ENCODE results near the gene SEMA3A.

DNA sequence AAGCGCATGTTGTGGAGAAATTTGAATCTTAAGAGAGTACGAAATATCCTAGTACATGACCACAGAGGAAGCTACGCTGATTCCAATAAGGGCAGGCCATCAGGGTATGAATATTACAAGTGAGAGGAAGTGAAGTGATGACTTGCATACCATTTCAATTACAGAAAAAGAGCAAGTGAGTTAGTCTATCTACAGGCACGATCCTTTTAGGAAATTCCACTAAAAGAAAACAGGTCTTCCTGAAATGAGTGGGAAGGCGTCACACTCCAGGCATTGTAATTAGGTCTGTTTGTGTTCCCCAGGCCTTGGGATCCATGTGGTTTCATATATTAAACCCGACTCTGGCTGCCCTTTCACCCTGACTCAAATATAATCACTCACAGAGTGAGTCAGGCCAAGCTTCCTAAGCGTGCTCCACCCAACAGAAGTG is 152.5 kb downstream of the SEMA3A start:
- TF ChIP-seq, protein P1, sequence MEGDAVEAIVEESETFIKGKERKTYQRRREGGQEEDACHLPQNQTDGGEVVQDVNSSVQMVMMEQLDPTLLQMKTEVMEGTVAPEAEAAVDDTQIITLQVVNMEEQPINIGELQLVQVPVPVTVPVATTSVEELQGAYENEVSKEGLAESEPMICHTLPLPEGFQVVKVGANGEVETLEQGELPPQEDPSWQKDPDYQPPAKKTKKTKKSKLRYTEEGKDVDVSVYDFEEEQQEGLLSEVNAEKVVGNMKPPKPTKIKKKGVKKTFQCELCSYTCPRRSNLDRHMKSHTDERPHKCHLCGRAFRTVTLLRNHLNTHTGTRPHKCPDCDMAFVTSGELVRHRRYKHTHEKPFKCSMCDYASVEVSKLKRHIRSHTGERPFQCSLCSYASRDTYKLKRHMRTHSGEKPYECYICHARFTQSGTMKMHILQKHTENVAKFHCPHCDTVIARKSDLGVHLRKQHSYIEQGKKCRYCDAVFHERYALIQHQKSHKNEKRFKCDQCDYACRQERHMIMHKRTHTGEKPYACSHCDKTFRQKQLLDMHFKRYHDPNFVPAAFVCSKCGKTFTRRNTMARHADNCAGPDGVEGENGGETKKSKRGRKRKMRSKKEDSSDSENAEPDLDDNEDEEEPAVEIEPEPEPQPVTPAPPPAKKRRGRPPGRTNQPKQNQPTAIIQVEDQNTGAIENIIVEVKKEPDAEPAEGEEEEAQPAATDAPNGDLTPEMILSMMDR (IDR thresholded peaks at IDR 0.05; ENCODE audit: low read depth, low read length) = no peak
- no peak for TF ChIP-seq EZH2phosphoT487 (IDR thresholded peaks at IDR 0.05; ENCODE audit: low read depth)

Measured in OCI-LY3 (cell line).